22Rv1 (cell line): ENCODE data around the gene SLX1A.
"Not testable (repeated sequence)": the region's sequence is repeated elsewhere in the genome, so short reads cannot be mapped to it uniquely, and the experiment has no call there.

Experiments used
- CTCF ChIP-seq: fragments of 450-650 bp; IDR thresholded peaks from 2 replicates; pipeline ENCODE4 v1.5.1; 2017; ENCODE audit warnings: mild to moderate bottlenecking
- ZFX ChIP-seq: fragments of 450-650 bp; IDR thresholded peaks from 2 replicates; pipeline ENCODE4 v1.6.1; 2017; ENCODE audit warnings: antibody characterized with exemption, borderline replicate concordance

- not testable (repeated sequence) for TF ChIP-seq CTCF, ZFX
Measured at GRCh38 chr16:30194172-30194925, 674 bp downstream of the SLX1A start.
